T-cell (primary cell): Measurements from ENCODE around the gene SH3RF2. TPM values are rescaled to one million over a fixed set of nuclear protein-coding genes. Genes with fewer than 3 reads are reported as not detected.

Experiments
- ATAC-seq, 4 experiments: fragments of 200-7000 bp in 3 of 4; fragments of 150-1000 bp in 1 of 4; cut with Tn5 transposase; replicated peaks in 1 of 4; 1 replicate in 3 of 4; 2 replicates in 1 of 4; pipeline ENCODE4 v1.10.0; 2021; ENCODE audit warnings: moderate library complexity in 3 of 4, mild to moderate bottlenecking in 2 of 4, moderate number of reproducible peaks in 1 of 4
- CTCF ChIA-PET, 2 donors: fragments of 300-600 bp; sonication (Branson Sonifier 250); formaldehyde crosslinking; loops; one replicate each; lab custom pipeline; 2022; ENCODE audit warnings: antibody characterized with exemption in 2 of 2; lab: Charles Lee
- POLR2A ChIA-PET, 2 donors: fragments of 300-600 bp; sonication (Branson Sonifier 250); formaldehyde crosslinking; loops; one replicate each; lab custom pipeline; 2022; ENCODE audit warnings: antibody characterized with exemption in 2 of 2; lab: Charles Lee
- DNase-seq, 35 experiments: peaks; one replicate each; pipeline versions ENCODE4 v3.0.0 to v3.0.0-alpha.2; 2013 to 2023
- H3K27ac ChIP-seq: one replicate; pipeline ENCODE4 v1.5.1; 2013; ENCODE audit warnings: low read length
- H3K27me3 ChIP-seq, 2 experiments: replicated peaks in 1 of 2; 1 replicate in 1 of 2; 2 replicates in 1 of 2; pipeline versions ENCODE4 v1.6.1 to v1.7.0; 2013; ENCODE audit warnings: low read length in 1 of 2, mixed read lengths in 1 of 2; ENCODE audit not compliant: control insufficient read depth in 2 of 2, insufficient read depth in 2 of 2; ENCODE audit errors: extremely low read depth in 1 of 2
- H3K36me3 ChIP-seq, 2 donors: 1 replicate in 1 of 2; 2 replicates in 1 of 2; pipeline versions ENCODE4 v1.6.1 to v1.7.0; 2013; ENCODE audit warnings: low read length in 1 of 2; ENCODE audit not compliant: control insufficient read depth in 2 of 2, insufficient read depth in 1 of 2; ENCODE audit errors: extremely low read depth in 1 of 2
- H3K4me1 ChIP-seq, 2 experiments: 1 replicate in 1 of 2; 2 replicates in 1 of 2; pipeline versions ENCODE4 v1.6.1 to v1.7.0; 2013; ENCODE audit warnings: low read length in 2 of 2, mixed read lengths in 1 of 2; ENCODE audit not compliant: insufficient read depth in 2 of 2, control insufficient read depth in 1 of 2; ENCODE audit errors: extremely low read depth in 1 of 2
- H3K4me3 ChIP-seq, 2 donors: 1 replicate in 1 of 2; 2 replicates in 1 of 2; pipeline versions ENCODE4 v1.5.1 to v1.7.0; 2013; ENCODE audit warnings: mild to moderate bottlenecking in 2 of 2, low read length in 1 of 2, moderate library complexity in 1 of 2; ENCODE audit not compliant: control insufficient read depth in 1 of 2; ENCODE audit errors: extremely low read depth in 1 of 2
- H3K9me3 ChIP-seq: 2 replicates; pipeline ENCODE4 v1.7.0; 2013
- H3K27ac Mint-ChIP-seq, 2 donors: one replicate each; pipeline ENCODE4 v1.8.0; 2020 to 2021; ENCODE audit warnings: mild to moderate bottlenecking in 2 of 2, mixed read lengths in 2 of 2
- H3K27me3 Mint-ChIP-seq, 2 donors: one replicate each; pipeline ENCODE4 v1.8.0; 2021 to 2022; ENCODE audit warnings: mixed read lengths in 2 of 2
- H3K36me3 Mint-ChIP-seq: one replicate; pipeline ENCODE4 v1.8.0; 2021; ENCODE audit warnings: mixed read lengths
- H3K4me1 Mint-ChIP-seq, 3 donors: one replicate each; pipeline ENCODE4 v1.8.0; 2020 to 2022; ENCODE audit warnings: mixed read lengths in 3 of 3, mild to moderate bottlenecking in 1 of 3
- H3K4me3 Mint-ChIP-seq, 3 donors: one replicate each; pipeline ENCODE4 v1.8.0; 2020 to 2022; ENCODE audit warnings: mild to moderate bottlenecking in 3 of 3, mixed read lengths in 3 of 3, moderate library complexity in 3 of 3
- H3K9me3 Mint-ChIP-seq, 3 donors: one replicate each; pipeline ENCODE4 v1.8.0; 2020 to 2022; ENCODE audit warnings: mixed read lengths in 3 of 3
- WGBS: methylation state at CpG from one replicate; pipeline ENCODE4 v1.1.5; 2013; ENCODE audit warnings: missing lambda C conversion rate; ENCODE audit not compliant: insufficient coverage; 5-methylcytosine and 5-hydroxymethylcytosine counted together
- total RNA-seq, 35 experiments: library from RNA in 6 of 35; stranded (reverse) in 6 of 35; fragments of 120-200 nt in 1 of 35; gene quantifications; one replicate each; pipeline versions ENCODE4 v1.2.1 to v1.2.4 and lab custom pipeline; 2013 to 2026

The SH3RF2 gene
- total RNA-seq, 5 donors from 2014 or later (not counting 1 experiment from before 2014, with no cell fraction given): 0.26 to 0.75 (median 0.37) TPM; not detected in 1

- no peak for ATAC-seq
- Mint-ChIP-seq H3K4me1 (no peaks in the 10 kb centered on the region), H3K36me3 (no peaks in the 10 kb centered on the region), H3K4me3 (no peak overlapping the region), H3K27me3 (peaks cover 6 to 8% of the 10 kb centered on the region in 2 donors), H3K27ac (no peak overlapping the region), H3K9me3 (no peaks in the 10 kb centered on the region)
- 53% methylated on average over 3 of the region's 4 CpGs for WGBS
- Histone ChIP-seq H3K4me1 (no peaks in the 10 kb centered on the region), H3K36me3 (no peaks in the 10 kb centered on the region), H3K27me3 (no peaks in the 10 kb centered on the region), H3K4me3 (no peak overlapping the region), H3K9me3 (no peaks in the 10 kb centered on the region), H3K27ac (no peak overlapping the region)
- ChIA-PET POLR2A (no interaction called here), CTCF (no interaction called here)
- DNase-seq: no peak
These were observed 98.2 kb downstream of the SH3RF2 start for GRCh38 chr5:146034605-146035004.

- no peaks in the 10 kb centered on the region for H3K9me3 ChIP-seq
- no peak overlapping the region for H3K27ac ChIP-seq
- Mint-ChIP-seq H3K36me3 (no peaks in the 10 kb centered on the region), H3K27ac (no peak overlapping the region), H3K27me3 (peaks cover 1 to 4% of the 10 kb centered on the region in 2 donors), H3K9me3 (peaks cover 0 to 4% (median 0%) of the 10 kb centered on the region in 3 donors), H3K4me3 (no peak overlapping the region), H3K4me1 (no peaks in the 10 kb centered on the region)
- ChIA-PET POLR2A (no interaction called here), CTCF (no interaction called here)
- H3K4me1 ChIP-seq: no peaks in the 10 kb centered on the region
- no CpG with 5 or more reads among the region's 3 CpGs for WGBS
- DNase-seq (no peak), ATAC-seq (no peak)
- no peak overlapping the region for H3K4me3 ChIP-seq
- H3K36me3 ChIP-seq: no peaks in the 10 kb centered on the region
- H3K27me3 ChIP-seq: peaks cover 0 to 3% of the 10 kb centered on the region in 2 experiments
These were observed 103.0 kb downstream of the SH3RF2 start for GRCh38 chr5:146039420-146039819.

GRCh38 chr5:146040527-146040926 is 104.1 kb downstream of the SH3RF2 start:
- Histone ChIP-seq H3K4me1 (no peaks in the 10 kb centered on the region), H3K27me3 (peaks cover 0 to 3% of the 10 kb centered on the region in 2 experiments), H3K27ac (no peak overlapping the region), H3K4me3 (no peak overlapping the region), H3K36me3 (no peaks in the 10 kb centered on the region), H3K9me3 (no peaks in the 10 kb centered on the region)
- Mint-ChIP-seq H3K4me1 (no peaks in the 10 kb centered on the region), H3K4me3 (no peak overlapping the region), H3K27ac (no peak overlapping the region), H3K36me3 (no peaks in the 10 kb centered on the region), H3K27me3 (peaks cover 0 to 4% of the 10 kb centered on the region in 2 donors), H3K9me3 (peaks cover 0 to 4% (median 0%) of the 10 kb centered on the region in 3 donors)
- ChIA-PET CTCF (no interaction called here), POLR2A (interaction anchor here in 1 of 2 donors (0.6 kb wide), 1 partner anchor 133 kb away, joined by 4 read pairs; no protein-coding TSS in a partner anchor)
- ATAC-seq (no peak), DNase-seq (no peak)
- 89% methylated on average over 2 of the region's 3 CpGs for WGBS

GRCh38 chr5:146041180-146041789 is 104.9 kb downstream of the SH3RF2 start:
- Mint-ChIP-seq H3K9me3 (peaks cover 0 to 4% (median 0%) of the 10 kb centered on the region in 3 donors), H3K36me3 (no peaks in the 10 kb centered on the region), H3K4me1 (no peaks in the 10 kb centered on the region), H3K27ac (no peak overlapping the region), H3K4me3 (no peak overlapping the region), H3K27me3 (peaks cover 0 to 7% of the 10 kb centered on the region in 2 donors)
- Histone ChIP-seq H3K4me3 (no peak overlapping the region), H3K9me3 (no peaks in the 10 kb centered on the region), H3K27me3 (peaks cover 0 to 3% of the 10 kb centered on the region in 2 experiments), H3K36me3 (no peaks in the 10 kb centered on the region), H3K27ac (no peak overlapping the region), H3K4me1 (no peaks in the 10 kb centered on the region)
- no peak for DNase-seq
- POLR2A ChIA-PET: interaction anchor here in 1 of 2 donors (0.6 kb wide), 2 partner anchors 132 to 791 kb away, joined by 3 to 4 read pairs; no protein-coding TSS in a partner anchor
- no peak for ATAC-seq
- CTCF ChIA-PET: interaction anchor here in 1 of 2 donors (1.0 kb wide), 1 partner anchor 12 kb away, joined by 3 read pairs; no protein-coding TSS in a partner anchor
- 65% methylated on average over 4 of the region's 10 CpGs for WGBS

GRCh38 chr5:146042628-146043279 is 106.4 kb downstream of the SH3RF2 start:
- Mint-ChIP-seq H3K27me3 (peaks cover 0 to 6% of the 10 kb centered on the region in 2 donors), H3K4me1 (no peaks in the 10 kb centered on the region), H3K9me3 (peaks cover 0 to 4% (median 0%) of the 10 kb centered on the region in 3 donors), H3K27ac (no peak overlapping the region), H3K4me3 (no peak overlapping the region), H3K36me3 (no peaks in the 10 kb centered on the region)
- H3K9me3 ChIP-seq: no peaks in the 10 kb centered on the region
- CTCF ChIA-PET: no interaction called here
- ATAC-seq: no peak
- H3K4me3 ChIP-seq: no peak overlapping the region
- H3K36me3 ChIP-seq: no peaks in the 10 kb centered on the region
- peaks cover 0 to 8% of the 10 kb centered on the region in 2 experiments for H3K27me3 ChIP-seq
- WGBS: 84% methylated on average over 4 of the region's 5 CpGs
- POLR2A ChIA-PET: no interaction called here
- H3K4me1 ChIP-seq: no peaks in the 10 kb centered on the region
- no peak for DNase-seq
- no peak overlapping the region for H3K27ac ChIP-seq

GRCh38 chr5:146043722-146044121 is 107.3 kb downstream of the SH3RF2 start:
- Histone ChIP-seq H3K4me1 (no peaks in the 10 kb centered on the region), H3K36me3 (no peaks in the 10 kb centered on the region), H3K27ac (no peak overlapping the region), H3K9me3 (no peaks in the 10 kb centered on the region), H3K4me3 (no peak overlapping the region), H3K27me3 (peaks cover 0 to 8% of the 10 kb centered on the region in 2 experiments)
- DNase-seq (no peak), ATAC-seq (no peak)
- Mint-ChIP-seq H3K36me3 (no peaks in the 10 kb centered on the region), H3K27me3 (peaks cover 0 to 12% of the 10 kb centered on the region in 2 donors), H3K27ac (no peak overlapping the region), H3K9me3 (peaks cover 0 to 4% (median 0%) of the 10 kb centered on the region in 3 donors), H3K4me3 (no peak overlapping the region), H3K4me1 (no peaks in the 10 kb centered on the region)
- CTCF ChIA-PET: no interaction called here
- WGBS: 92% methylated on average over 2 of the region's 4 CpGs
- POLR2A ChIA-PET: no interaction called here
